ENCODE data around the gene TMC8. TPM values are rescaled to one million over a fixed set of nuclear protein-coding genes. Genes with fewer than 3 reads are reported as not detected.

TMC8 gene
- total RNA-seq, 1 experiment from 2014 or later: 4.6 TPM

DNA sequence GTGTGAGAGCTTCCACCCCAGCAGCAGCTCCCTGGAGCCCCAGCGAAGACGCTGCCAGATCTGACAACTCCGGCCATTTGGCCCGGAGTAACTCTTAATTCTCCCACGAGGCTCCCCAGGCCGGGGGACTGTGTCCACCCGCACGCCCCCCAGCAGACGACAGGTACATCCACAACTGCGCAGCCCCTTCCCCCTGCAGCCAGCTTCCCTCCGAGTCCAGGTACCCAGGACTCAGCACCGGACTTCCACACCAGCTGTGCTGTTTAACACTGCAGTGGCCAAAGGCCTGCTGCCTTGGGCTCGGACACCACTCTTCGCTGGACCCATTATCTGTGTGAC is 45.0 kb downstream of the TMC8 start:
- ATAC-seq (no peak), DNase-seq (no peak)
- Histone ChIP-seq H3K27me3 (ENCODE audit: low read length) (no peaks in the 10 kb centered on the region), H3K4me3 (ENCODE audit: low read length) (no peak overlapping the region), H3K27ac (ENCODE audit: low read length) (no peak overlapping the region), H3K4me1 (ENCODE audit: insufficient read depth, low read length) (peaks cover 12% of the 10 kb centered on the region; the same call in 1 of the 2 replicates), H3K36me3 (ENCODE audit: low read depth, low read length) (peaks cover 46% of the 10 kb centered on the region), H3K4me2 (ENCODE audit: low read length) (no peak overlapping the region), H3F3A (ENCODE audit: low read length, unreplicated experiment) (peaks cover 23% of the 10 kb centered on the region), H3K9ac (ENCODE audit: low read length) (no peak overlapping the region), H2AFZ (ENCODE audit: low read length) (no peak overlapping the region), H3K9me2 (replicated peaks; ENCODE audit: low read length) (no peaks in the 10 kb centered on the region), H3K9me3 (ENCODE audit: low read length) (no peaks in the 10 kb centered on the region), H4K20me1 (ENCODE audit: low read length) (0 out of 2 replicates have a peak, but pooled peaks cover 10% of the 10 kb centered on the region), H3K79me2 (ENCODE audit: low read length) (peaks cover 10% of the 10 kb centered on the region; the same call in 1 of the 2 replicates)
- POLR2A ChIA-PET (ENCODE audit: unreplicated experiment): interaction anchor here (0.6 kb wide), 1 partner anchor 31 kb away, joined by 3 read pairs; no protein-coding TSS in a partner anchor
- CTCF ChIA-PET: no interaction called here
- no TSS peak for BruUV-seq (replicated peaks)
- intact Hi-C loops (cut with micrococcal nuclease): loop anchor here (2.0 kb wide), 1 partner anchor 39 kb away; the partner anchor contains the start of gene BIRC5
- TF ChIP-seq CTCF (conservative IDR thresholded peaks at IDR 0.05; ENCODE audit: low read depth, low read length) (no peak), EZH2phosphoT487 (IDR thresholded peaks at IDR 0.05; ENCODE audit: borderline replicate concordance, low read length) (no peak), EZH2 (IDR thresholded peaks at IDR 0.05; ENCODE audit: low read length, unreplicated experiment) (no peak)

- peaks cover 49% of the 10 kb centered on the region for H3K36me3 ChIP-seq (ENCODE audit: low read depth, low read length)
- ATAC-seq: peak; percentile 7; the same call in 1 of the 2 replicates
- H3K4me1 ChIP-seq (ENCODE audit: insufficient read depth, low read length): peaks cover 12% of the 10 kb centered on the region; the same call in 1 of the 2 replicates
- POLR2A ChIA-PET (ENCODE audit: unreplicated experiment): no interaction called here
- TF ChIP-seq CTCF (conservative IDR thresholded peaks at IDR 0.05; ENCODE audit: low read depth, low read length) (peak; percentile 83), EZH2 (IDR thresholded peaks at IDR 0.05; ENCODE audit: low read length, unreplicated experiment) (no peak)
- peaks cover 23% of the 10 kb centered on the region for H3F3A ChIP-seq (ENCODE audit: low read length, unreplicated experiment)
- peak; percentile 44 for DNase-seq
- no peaks in the 10 kb centered on the region for H3K27me3 ChIP-seq (ENCODE audit: low read length)
- H3K4me2 ChIP-seq (ENCODE audit: low read length): no peak overlapping the region
- H3K27ac ChIP-seq (ENCODE audit: low read length): no peak overlapping the region
- H3K9me3 ChIP-seq (ENCODE audit: low read length): no peaks in the 10 kb centered on the region
- no peak overlapping the region for H3K4me3 ChIP-seq (ENCODE audit: low read length)
- no peak overlapping the region for H2AFZ ChIP-seq (ENCODE audit: low read length)
- no peaks in the 10 kb centered on the region for H3K9me2 ChIP-seq (replicated peaks; ENCODE audit: low read length)
- CTCF ChIA-PET: interaction anchor here (1.0 kb wide), 3 partner anchors 30 to 92 kb away, joined by 3 to 5 read pairs (median 4); no protein-coding TSS in a partner anchor
- H4K20me1 ChIP-seq (ENCODE audit: low read length): 0 out of 2 replicates have a peak, but pooled peaks cover 10% of the 10 kb centered on the region
- peaks cover 8% of the 10 kb centered on the region; the same call in 1 of the 2 replicates for H3K79me2 ChIP-seq (ENCODE audit: low read length)
- no peak overlapping the region for H3K9ac ChIP-seq (ENCODE audit: low read length)
- intact Hi-C loops (cut with micrococcal nuclease): loop anchor here (2.0 kb wide), 1 partner anchor 64 kb away; no protein-coding TSS in a partner anchor
- BruUV-seq (replicated peaks): no TSS peak
Measured at GRCh38 chr17:78176548-78177025, 46.0 kb downstream of the TMC8 start.

GRCh38 chr17:78179372-78179771 is 48.8 kb downstream of the TMC8 start:
- TF ChIP-seq EZH2 (IDR thresholded peaks at IDR 0.05; ENCODE audit: low read length, unreplicated experiment) (no peak), EZH2phosphoT487 (IDR thresholded peaks at IDR 0.05; ENCODE audit: borderline replicate concordance, low read length) (no peak), CTCF (conservative IDR thresholded peaks at IDR 0.05; ENCODE audit: low read depth, low read length) (no peak)
- intact Hi-C loops (cut with micrococcal nuclease): no loop called here
- Histone ChIP-seq H3K27me3 (ENCODE audit: low read length) (no peaks in the 10 kb centered on the region), H4K20me1 (ENCODE audit: low read length) (no peaks in the 10 kb centered on the region), H2AFZ (ENCODE audit: low read length) (no peak overlapping the region), H3K9me3 (ENCODE audit: low read length) (no peaks in the 10 kb centered on the region), H3K4me1 (ENCODE audit: insufficient read depth, low read length) (no peaks in the 10 kb centered on the region; the same call in 1 of the 2 replicates), H3F3A (ENCODE audit: low read length, unreplicated experiment) (peaks cover 10% of the 10 kb centered on the region), H3K4me3 (ENCODE audit: low read length) (no peak overlapping the region), H3K36me3 (ENCODE audit: low read depth, low read length) (peaks cover 41% of the 10 kb centered on the region), H3K9ac (ENCODE audit: low read length) (no peak overlapping the region), H3K4me2 (ENCODE audit: low read length) (no peak overlapping the region), H3K79me2 (ENCODE audit: low read length) (peaks cover 24% of the 10 kb centered on the region), H3K27ac (ENCODE audit: low read length) (no peak overlapping the region), H3K9me2 (replicated peaks; ENCODE audit: low read length) (no peaks in the 10 kb centered on the region)
- POLR2A ChIA-PET (ENCODE audit: unreplicated experiment): no interaction called here
- peak; percentile 53 for DNase-seq
- no TSS peak for BruUV-seq (replicated peaks)
- peak; percentile 12; the same call in 1 of the 2 replicates for ATAC-seq
- CTCF ChIA-PET: no interaction called here

All from PC-3 (cell line).